SH-SY5Y (cell line): ENCODE measurements around the gene TCL1B.

Experiments used
- GATA2 ChIP-seq: IDR thresholded peaks from 2 replicates; pipeline ENCODE4 v1.6.1; 2011; ENCODE audit warnings: mild to moderate bottlenecking, low read depth, low read length
- GATA3 ChIP-seq: IDR thresholded peaks from 2 replicates; pipeline ENCODE4 v1.6.1; 2011; ENCODE audit warnings: low read depth, mild to moderate bottlenecking, low read length, moderate library complexity

GRCh38 chr14:95685978-95686922, at the start of gene TCL1B:
- TF ChIP-seq GATA2 (no peak), GATA3 (no peak)
